HL-60 (cell line): ENCODE results near the gene DMD.

ENCODE experiments used
- DNase-seq, 2 experiments: peaks; one replicate each; pipeline ENCODE4 v3.0.0-alpha.2; 2010 to 2020; ENCODE audit warnings: low read depth in 1 of 2, low spot score in 1 of 2
- H3K27ac ChIP-seq: fragments of 250-450 bp; sonication (Bioruptor Pico); replicated peaks from 2 replicates; pipeline ENCODE4 v1.5.1; 2020; ENCODE audit warnings: mild to moderate bottlenecking, moderate library complexity
- H3K27me3 ChIP-seq: fragments of 250-450 bp; sonication (Bioruptor Pico); 2 replicates; pipeline ENCODE4 v1.5.1; 2021; ENCODE audit warnings: mild to moderate bottlenecking, moderate library complexity; ENCODE audit not compliant: insufficient read depth, poor library complexity, severe bottlenecking
- H3K4me3 ChIP-seq: replicated peaks from 2 replicates; pipeline ENCODE4 v1.5.1; 2011; ENCODE audit warnings: mild to moderate bottlenecking, control low read depth, low read length; ENCODE audit not compliant: insufficient read depth
- GABPA ChIP-seq: IDR thresholded peaks from 2 replicates; pipeline ENCODE4 v1.6.1; 2012; ENCODE audit warnings: low read depth
- POLR2AphosphoS5 ChIP-seq: IDR thresholded peaks from 2 replicates; pipeline ENCODE4 v1.6.1; 2012; ENCODE audit warnings: low read depth
- SPI1 ChIP-seq: IDR thresholded peaks from 2 replicates; pipeline ENCODE4 v1.6.1; 2012; ENCODE audit warnings: low read depth, mild to moderate bottlenecking, borderline replicate concordance
- TF ChIP-seq, protein P1 (sequence below): IDR thresholded peaks from one replicate; pipeline ENCODE4 v1.5.1; 2011; ENCODE audit warnings: low read length, control low read depth, inconsistent platforms; ENCODE audit not compliant: insufficient read depth
- TF ChIP-seq, protein P2 (sequence below): IDR thresholded peaks from 2 replicates; pipeline ENCODE4 v1.6.1; 2012; ENCODE audit warnings: low read depth; ENCODE audit not compliant: insufficient replicate concordance

The DMD gene

DNA sequence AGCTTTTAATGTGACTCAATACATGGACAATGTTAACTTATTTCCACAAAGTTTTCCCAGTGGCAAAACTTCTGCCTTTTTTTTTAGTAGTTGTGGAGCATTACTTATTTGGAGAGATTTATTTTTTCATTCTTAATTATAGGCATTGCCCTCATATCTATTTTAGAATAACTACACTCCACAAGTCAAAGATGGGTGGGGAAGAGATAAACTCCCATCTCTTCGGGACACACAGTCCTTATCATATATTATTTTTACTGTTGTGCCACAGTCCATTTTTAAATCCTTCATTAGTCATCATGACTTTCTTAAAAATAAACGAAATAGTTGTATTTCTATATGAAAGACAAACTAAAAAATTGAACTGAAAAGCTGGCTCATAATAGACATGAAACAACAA is 1.2 kb downstream of the DMD start:
- H3K27ac ChIP-seq: no peak overlapping the region
- no peak overlapping the region for H3K4me3 ChIP-seq
- DNase-seq: no peak
- TF ChIP-seq GABPA (no peak), POLR2AphosphoS5 (no peak), SPI1 (no peak)
- TF ChIP-seq, protein P1, sequence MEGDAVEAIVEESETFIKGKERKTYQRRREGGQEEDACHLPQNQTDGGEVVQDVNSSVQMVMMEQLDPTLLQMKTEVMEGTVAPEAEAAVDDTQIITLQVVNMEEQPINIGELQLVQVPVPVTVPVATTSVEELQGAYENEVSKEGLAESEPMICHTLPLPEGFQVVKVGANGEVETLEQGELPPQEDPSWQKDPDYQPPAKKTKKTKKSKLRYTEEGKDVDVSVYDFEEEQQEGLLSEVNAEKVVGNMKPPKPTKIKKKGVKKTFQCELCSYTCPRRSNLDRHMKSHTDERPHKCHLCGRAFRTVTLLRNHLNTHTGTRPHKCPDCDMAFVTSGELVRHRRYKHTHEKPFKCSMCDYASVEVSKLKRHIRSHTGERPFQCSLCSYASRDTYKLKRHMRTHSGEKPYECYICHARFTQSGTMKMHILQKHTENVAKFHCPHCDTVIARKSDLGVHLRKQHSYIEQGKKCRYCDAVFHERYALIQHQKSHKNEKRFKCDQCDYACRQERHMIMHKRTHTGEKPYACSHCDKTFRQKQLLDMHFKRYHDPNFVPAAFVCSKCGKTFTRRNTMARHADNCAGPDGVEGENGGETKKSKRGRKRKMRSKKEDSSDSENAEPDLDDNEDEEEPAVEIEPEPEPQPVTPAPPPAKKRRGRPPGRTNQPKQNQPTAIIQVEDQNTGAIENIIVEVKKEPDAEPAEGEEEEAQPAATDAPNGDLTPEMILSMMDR: no peak
- TF ChIP-seq, protein P2, sequence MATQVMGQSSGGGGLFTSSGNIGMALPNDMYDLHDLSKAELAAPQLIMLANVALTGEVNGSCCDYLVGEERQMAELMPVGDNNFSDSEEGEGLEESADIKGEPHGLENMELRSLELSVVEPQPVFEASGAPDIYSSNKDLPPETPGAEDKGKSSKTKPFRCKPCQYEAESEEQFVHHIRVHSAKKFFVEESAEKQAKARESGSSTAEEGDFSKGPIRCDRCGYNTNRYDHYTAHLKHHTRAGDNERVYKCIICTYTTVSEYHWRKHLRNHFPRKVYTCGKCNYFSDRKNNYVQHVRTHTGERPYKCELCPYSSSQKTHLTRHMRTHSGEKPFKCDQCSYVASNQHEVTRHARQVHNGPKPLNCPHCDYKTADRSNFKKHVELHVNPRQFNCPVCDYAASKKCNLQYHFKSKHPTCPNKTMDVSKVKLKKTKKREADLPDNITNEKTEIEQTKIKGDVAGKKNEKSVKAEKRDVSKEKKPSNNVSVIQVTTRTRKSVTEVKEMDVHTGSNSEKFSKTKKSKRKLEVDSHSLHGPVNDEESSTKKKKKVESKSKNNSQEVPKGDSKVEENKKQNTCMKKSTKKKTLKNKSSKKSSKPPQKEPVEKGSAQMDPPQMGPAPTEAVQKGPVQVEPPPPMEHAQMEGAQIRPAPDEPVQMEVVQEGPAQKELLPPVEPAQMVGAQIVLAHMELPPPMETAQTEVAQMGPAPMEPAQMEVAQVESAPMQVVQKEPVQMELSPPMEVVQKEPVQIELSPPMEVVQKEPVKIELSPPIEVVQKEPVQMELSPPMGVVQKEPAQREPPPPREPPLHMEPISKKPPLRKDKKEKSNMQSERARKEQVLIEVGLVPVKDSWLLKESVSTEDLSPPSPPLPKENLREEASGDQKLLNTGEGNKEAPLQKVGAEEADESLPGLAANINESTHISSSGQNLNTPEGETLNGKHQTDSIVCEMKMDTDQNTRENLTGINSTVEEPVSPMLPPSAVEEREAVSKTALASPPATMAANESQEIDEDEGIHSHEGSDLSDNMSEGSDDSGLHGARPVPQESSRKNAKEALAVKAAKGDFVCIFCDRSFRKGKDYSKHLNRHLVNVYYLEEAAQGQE: no peak
- H3K27me3 ChIP-seq: no peaks in the 10 kb centered on the region

DNA sequence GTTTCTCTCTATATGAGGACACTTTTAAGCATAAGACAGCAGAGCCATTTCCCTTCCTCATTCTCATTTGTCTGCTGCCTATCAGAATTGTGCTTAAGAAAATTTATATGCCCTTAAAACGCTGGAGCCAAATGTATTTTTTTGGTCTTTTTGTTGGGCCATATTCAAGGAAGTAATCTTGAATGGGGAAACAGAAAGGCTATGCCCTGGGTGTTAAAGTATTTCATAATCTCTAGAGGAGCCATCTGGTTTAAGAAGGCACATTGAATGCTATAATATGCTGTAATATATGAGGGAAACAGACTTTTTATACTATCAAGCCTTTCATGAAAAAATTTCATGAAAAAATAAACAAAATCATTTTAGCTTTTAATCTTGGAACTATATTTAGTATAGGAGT is 4.3 kb downstream of the DMD start:
- no peak for DNase-seq
- Histone ChIP-seq H3K27me3 (no peaks in the 10 kb centered on the region), H3K27ac (no peak overlapping the region), H3K4me3 (no peak overlapping the region)
- TF ChIP-seq, protein P1: no peak
- TF ChIP-seq GABPA: no peak
- no peak for TF ChIP-seq POLR2AphosphoS5
- TF ChIP-seq, protein P2: no peak
- TF ChIP-seq SPI1: no peak

DNA sequence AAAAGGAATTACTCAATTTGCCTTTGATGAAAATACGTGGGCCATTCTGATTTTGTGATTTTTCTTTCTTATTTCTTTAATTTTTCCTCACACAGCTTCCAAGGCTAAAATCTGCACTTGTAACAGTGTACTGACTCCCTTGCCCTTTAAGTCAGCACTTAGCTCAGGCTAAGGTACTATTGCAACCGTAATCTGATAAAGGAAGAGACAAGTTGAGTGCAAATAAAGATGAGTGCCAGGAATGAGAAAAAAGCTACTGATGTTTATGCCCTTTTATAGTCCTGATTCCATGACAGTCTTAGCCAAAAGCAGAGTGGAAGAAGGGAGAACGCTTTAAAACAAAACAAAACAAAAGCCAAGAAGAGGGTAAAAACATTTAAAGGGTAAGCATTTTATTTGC is 6.0 kb downstream of the DMD start:
- no peak for DNase-seq
- Histone ChIP-seq H3K4me3 (no peak overlapping the region), H3K27ac (no peak overlapping the region), H3K27me3 (no peaks in the 10 kb centered on the region)
- TF ChIP-seq, protein P1: no peak
- no peak for TF ChIP-seq POLR2AphosphoS5
- TF ChIP-seq, protein P2: no peak
- TF ChIP-seq GABPA: no peak
- no peak for TF ChIP-seq SPI1
